ENCODE measurements around the gene SH3BGRL3. TPM values are rescaled to one million over a fixed set of nuclear protein-coding genes. Genes with fewer than 3 reads are reported as not detected.
A peak's percentile ranks its signal among the peaks of the same experiment; 100 is the strongest.

Gene SH3BGRL3
- total RNA-seq, 1 donor from 2014 or later, result 204 TPM

- no peak for TF ChIP-seq CTCF (IDR thresholded peaks at IDR 0.05)
- no peak overlapping the region for H3K27ac ChIP-seq
- peaks cover 91% of the 10 kb centered on the region for H3K4me1 ChIP-seq
- intact Hi-C loops (cut with DNase I), result no loop called here
- peaks cover 20% of the 10 kb centered on the region for H3K36me3 ChIP-seq
- H3K4me3 ChIP-seq, result no peak overlapping the region
- H3K27me3 ChIP-seq (ENCODE audit: low read depth), result no peaks in the 10 kb centered on the region
- no peaks in the 10 kb centered on the region for H3K9me3 ChIP-seq
- DNase-seq (no peak), ATAC-seq (no peak)
Measured at GRCh38 chr1:26283279-26283853, 3.5 kb downstream of the SH3BGRL3 start.

- H3K4me1 ChIP-seq, result peaks cover 91% of the 10 kb centered on the region
- DNase-seq, result no peak
- TF ChIP-seq CTCF (IDR thresholded peaks at IDR 0.05), result no peak
Measured at GRCh38 chr1:26283871-26284596, 4.1 kb downstream of the SH3BGRL3 start.

DNA sequence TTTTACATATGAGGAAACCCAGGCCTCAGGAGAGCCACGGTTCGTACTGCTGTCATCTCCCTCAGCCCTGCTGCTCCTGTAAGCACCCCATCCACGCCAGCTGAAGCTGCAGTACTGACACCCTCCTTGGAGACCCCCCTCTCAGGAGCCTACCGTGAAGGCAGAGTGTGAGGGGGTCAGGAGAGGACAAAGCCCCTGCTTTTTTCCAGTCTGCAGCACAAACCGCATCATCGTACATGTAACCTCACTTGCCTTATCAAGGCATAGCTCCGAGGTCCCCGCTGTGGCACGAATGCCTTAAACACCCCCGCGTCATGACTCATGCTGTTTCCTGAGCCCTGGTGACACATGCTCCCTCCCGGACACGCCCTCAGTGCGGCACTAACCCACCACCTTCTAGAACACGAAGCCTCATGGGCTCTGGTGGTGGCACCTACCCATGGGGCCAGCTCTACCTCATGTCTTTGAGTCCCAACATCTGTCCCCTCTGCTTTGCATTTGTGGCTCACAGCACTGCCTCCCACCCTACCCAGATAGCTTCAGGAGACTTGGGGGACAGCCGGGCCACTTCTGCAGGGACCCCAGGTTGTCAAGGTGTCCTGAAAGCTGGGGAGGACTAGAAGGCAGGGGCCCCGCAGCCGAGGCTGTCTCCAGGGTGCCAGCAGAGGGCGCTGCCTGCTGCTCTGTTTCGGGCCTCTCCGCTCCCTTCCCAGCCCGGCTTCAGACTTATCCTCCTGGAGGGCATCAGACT is 4.9 kb downstream of the SH3BGRL3 start:
- Histone ChIP-seq H3K36me3 (peaks cover 20% of the 10 kb centered on the region), H3K27me3 (ENCODE audit: low read depth) (no peaks in the 10 kb centered on the region), H3K4me1 (peaks cover 93% of the 10 kb centered on the region), H3K9me3 (no peaks in the 10 kb centered on the region), H3K27ac (peak overlapping the region; percentile 60), H3K4me3 (no peak overlapping the region)
- peak; percentile 45 to 46 for ATAC-seq
- DNase-seq, result peak; percentile 85
- TF ChIP-seq CTCF (IDR thresholded peaks at IDR 0.05), result peak; percentile 77
- intact Hi-C loops (cut with DNase I), result no loop called here

More at GRCh38 chr1:26283871-26284596, 4.1 kb downstream of the SH3BGRL3 start:
- Histone ChIP-seq H3K9me3 (no peaks in the 10 kb centered on the region), H3K27ac (peak overlapping the region; percentile 60), H3K36me3 (peaks cover 20% of the 10 kb centered on the region), H3K27me3 (ENCODE audit: low read depth) (no peaks in the 10 kb centered on the region), H3K4me3 (no peak overlapping the region)
- intact Hi-C loops (cut with DNase I), result no loop called here
- no peak for ATAC-seq

- intact Hi-C loops (cut with DNase I), result no loop called here
- no peak for ATAC-seq
- Histone ChIP-seq H3K27me3 (ENCODE audit: low read depth) (no peaks in the 10 kb centered on the region), H3K4me3 (no peak overlapping the region), H3K27ac (peak overlapping the region; percentile 21), H3K4me1 (peaks cover 99% of the 10 kb centered on the region), H3K36me3 (peaks cover 20% of the 10 kb centered on the region), H3K9me3 (no peaks in the 10 kb centered on the region)
- DNase-seq, result no peak
- TF ChIP-seq CTCF (IDR thresholded peaks at IDR 0.05), result peak; percentile 23
Measured at GRCh38 chr1:26285366-26286063, 5.6 kb downstream of the SH3BGRL3 start.

DNA sequence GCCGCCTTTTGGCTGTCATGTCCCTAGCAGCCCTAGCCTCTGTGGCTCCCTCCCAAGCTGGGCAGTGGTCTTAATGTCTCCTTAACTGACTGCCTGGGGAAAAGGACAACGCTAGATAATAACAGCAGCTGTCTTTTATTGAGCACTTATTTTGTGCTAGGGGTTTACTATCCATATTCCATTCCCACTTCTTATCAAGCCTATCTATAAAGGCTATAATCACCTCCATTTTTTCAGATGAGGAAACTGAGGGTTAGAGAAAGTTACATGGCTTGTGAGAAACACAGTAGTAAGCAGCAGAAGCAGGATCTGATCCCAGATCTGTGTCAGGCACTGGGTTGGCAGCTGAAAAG is 6.2 kb downstream of the SH3BGRL3 start:
- peaks cover 19% of the 10 kb centered on the region for H3K36me3 ChIP-seq
- DNase-seq (no peak), ATAC-seq (no peak)
- peaks cover 99% of the 10 kb centered on the region for H3K4me1 ChIP-seq
- intact Hi-C loops (cut with DNase I), result no loop called here
- H3K27me3 ChIP-seq (ENCODE audit: low read depth), result no peaks in the 10 kb centered on the region
- peak overlapping the region; percentile 56 for H3K27ac ChIP-seq
- no peak overlapping the region for H3K4me3 ChIP-seq
- TF ChIP-seq CTCF (IDR thresholded peaks at IDR 0.05), result no peak
- H3K9me3 ChIP-seq, result no peaks in the 10 kb centered on the region
